K562 (cell line): ENCODE measurements around the gene VPS13D. TPM values are rescaled to one million over a fixed set of nuclear protein-coding genes. Genes with fewer than 3 reads are reported as not detected.

Experiments used
- ATAC-seq: fragments of 200-7000 bp; cut with Tn5 transposase; 3 replicates; pipeline ENCODE4 v1.9.1; 2020; ENCODE audit warnings: moderate library complexity
- BruUV-seq: library from RNA; stranded (reverse); fragments of 400-500 nt; replicated peaks from 2 replicates; lab custom pipeline; 2021; lab: Mats Ljungman, UMichigan
- CTCF ChIA-PET: fragments of 300-600 bp; formaldehyde crosslinking; extraction: SDS; loops from one replicate; lab custom pipeline; 2021; ENCODE audit warnings: low intra/inter-chr PET ratio; lab: Yijun Ruan, JAX
- POLR2A ChIA-PET: fragments of 300-600, 350-650 bp; sonication (Branson Sonifier 250); formaldehyde crosslinking; extraction: SDS; loops from one replicate; lab custom pipeline; 2021; ENCODE audit warnings: antibody characterized with exemption, inconsistent platforms; lab: Yijun Ruan, JAX
- DNase-seq, 4 experiments: peaks; one replicate each; pipeline versions ENCODE4 v3.0.0 to v3.0.0-alpha.2; 2011 to 2018; ENCODE audit warnings: low spot score in 3 of 4, mixed read lengths in 3 of 4; ENCODE audit errors: extremely low read depth in 1 of 4
- FAIRE-seq: peaks from 2 replicates; lab custom pipeline; 2011; peaks lifted over from hg19 to GRCh38; lab: Jason Lieb, UNC
- H2AFZ ChIP-seq: 2 replicates; pipeline ENCODE4 v1.6.0; 2011; ENCODE audit warnings: low read depth, low read length, control low read depth, inconsistent platforms
- H3K27ac ChIP-seq: fragments of 200-600 bp; 3 replicates; pipeline ENCODE4 v1.8.0; 2011; ENCODE audit warnings: low read depth, mild to moderate bottlenecking, control low read depth, inconsistent platforms, low read length, moderate library complexity, mixed read lengths; ENCODE audit errors: extremely low read depth
- H3K27me3 ChIP-seq, 2 experiments: fragments of 300-600 bp in 1 of 2; 2 replicates in 1 of 2; 3 replicates in 1 of 2; pipeline versions ENCODE4 v1.6.0 to v1.8.0; 2011; ENCODE audit warnings: inconsistent platforms in 2 of 2, low read length in 2 of 2, mild to moderate bottlenecking in 1 of 2, mixed read lengths in 1 of 2, moderate library complexity in 1 of 2; ENCODE audit not compliant: control insufficient read depth in 2 of 2, insufficient read depth in 2 of 2
- H3K36me3 ChIP-seq: fragments of 300-600 bp; 3 replicates; pipeline ENCODE4 v1.8.0; 2011; ENCODE audit warnings: mild to moderate bottlenecking, low read length, inconsistent platforms; ENCODE audit not compliant: control insufficient read depth, insufficient read depth
- H3K4me1 ChIP-seq, 2 experiments: fragments of 200-600 bp in 1 of 2; replicated peaks in 1 of 2; 2 replicates in 1 of 2; 3 replicates in 1 of 2; pipeline versions ENCODE4 v1.5.1 to v1.8.0; 2011; ENCODE audit warnings: inconsistent platforms in 2 of 2, low read length in 2 of 2, mild to moderate bottlenecking in 1 of 2, mixed read lengths in 1 of 2, moderate library complexity in 1 of 2; ENCODE audit not compliant: control insufficient read depth in 2 of 2, insufficient read depth in 2 of 2
- H3K4me2 ChIP-seq: 2 replicates; pipeline ENCODE4 v1.6.1; 2011; ENCODE audit warnings: low read length, control low read depth, inconsistent platforms, mixed read lengths; ENCODE audit not compliant: insufficient read depth
- H3K4me3 ChIP-seq: fragments of 200-600 bp; sonication (generic), shearing (Covaris generic); 2 replicates; pipeline ENCODE4 v1.5.1; 2016; ENCODE audit warnings: control low read depth, inconsistent platforms
- H3K79me2 ChIP-seq: fragments of 200-600 bp; 3 replicates; pipeline ENCODE4 v1.8.0; 2011; ENCODE audit warnings: low read length, inconsistent platforms; ENCODE audit not compliant: control insufficient read depth, insufficient read depth
- H3K9ac ChIP-seq, 2 experiments: 2 replicates each; pipeline versions ENCODE4 v1.6.0 to v1.6.1; 2011; ENCODE audit warnings: low read depth in 2 of 2, low read length in 2 of 2, control low read depth in 1 of 2, inconsistent platforms in 1 of 2, mild to moderate bottlenecking in 1 of 2, mixed read lengths in 1 of 2; ENCODE audit not compliant: insufficient read depth in 1 of 2
- H3K9me1 ChIP-seq: one replicate; pipeline ENCODE4 v1.6.0; 2011; ENCODE audit warnings: inconsistent platforms, mild to moderate bottlenecking, low read length, moderate library complexity; ENCODE audit not compliant: control insufficient read depth, insufficient read depth
- H3K9me3 ChIP-seq: replicated peaks from 2 replicates; pipeline ENCODE4 v1.5.1; 2011; ENCODE audit warnings: low read depth, low read length, inconsistent platforms; ENCODE audit not compliant: control insufficient read depth, insufficient read depth
- H4K20me1 ChIP-seq: replicated peaks from 2 replicates; pipeline ENCODE4 v1.6.1; 2011; ENCODE audit warnings: low read length, inconsistent platforms, mixed read lengths; ENCODE audit not compliant: control insufficient read depth, insufficient read depth
- MEIS2 ChIP-seq: fragments of 450-650 bp; IDR thresholded peaks from 2 replicates; pipeline ENCODE4 v1.6.1; 2014; ENCODE audit warnings: mild to moderate bottlenecking; ENCODE audit not compliant: partially characterized antibody
- NCOA2 ChIP-seq, 2 experiments: fragments of 450-650 bp; IDR thresholded peaks; 2 replicates each; pipeline ENCODE4 v1.6.1; 2018; ENCODE audit warnings: mild to moderate bottlenecking in 2 of 2, moderate library complexity in 1 of 2; ENCODE audit not compliant: partially characterized antibody in 2 of 2
- NFATC3 ChIP-seq: fragments of 450-650 bp; IDR thresholded peaks from 2 replicates; pipeline ENCODE4 v1.6.1; 2017; ENCODE audit warnings: mild to moderate bottlenecking
- PBX2 ChIP-seq, 2 experiments: IDR thresholded peaks in 1 of 2; conservative IDR thresholded peaks in 1 of 2; 2 replicates each; pipeline ENCODE4 v1.6.1; 2016; ENCODE audit warnings: low read depth in 2 of 2, mild to moderate bottlenecking in 1 of 2, missing compliant biosample characterization in 1 of 2, missing genetic modification characterization in 1 of 2, moderate library complexity in 1 of 2
- PCBP1 ChIP-seq: fragments of 200-400 bp; formaldehyde crosslinking; IDR thresholded peaks from 2 replicates; pipeline ENCODE4 v1.6.1; 2018; ENCODE audit warnings: mild to moderate bottlenecking, low read depth, low read length; ENCODE audit not compliant: poor library complexity, severe bottlenecking
- PYGO2 ChIP-seq: fragments of 450-650 bp; IDR thresholded peaks from 2 replicates; pipeline ENCODE4 v1.6.1; 2016; ENCODE audit warnings: mild to moderate bottlenecking, missing genetic modification characterization, moderate library complexity, missing compliant biosample characterization
- RFX1 ChIP-seq: fragments of 450-650 bp; IDR thresholded peaks from 2 replicates; pipeline ENCODE4 v1.6.1; 2016; ENCODE audit warnings: mild to moderate bottlenecking, moderate library complexity
- TCF7 ChIP-seq: sonication (generic); IDR thresholded peaks from 2 replicates; pipeline ENCODE4 v1.6.1; 2016; ENCODE audit warnings: antibody characterized with exemption, borderline replicate concordance
- ZNF124 ChIP-seq: sonication (generic); formaldehyde crosslinking; IDR thresholded peaks from 2 replicates; pipeline ENCODE4 v1.8.1; 2022; ENCODE audit warnings: missing genetic modification reagents
- WGBS: fragments of 100-300 bp; shearing (Covaris generic); methylation state at CpG from one replicate; pipeline ENCODE4 v1.1.6; 2016; ENCODE audit warnings: low coverage, mixed read lengths; ENCODE audit not compliant: insufficient coverage; ENCODE audit errors: missing lambda C conversion rate; 5-methylcytosine and 5-hydroxymethylcytosine counted together
- in situ Hi-C: fragments of 300-500 bp; cut with MboI; formaldehyde crosslinking; loops from 4 replicates; pipeline ENCODE4 v1.15.0; 2018; ENCODE audit warnings: inconsistent platforms, mixed read lengths
- intact Hi-C: fragments of 100-400 bp; cut with micrococcal nuclease; formaldehyde crosslinking; loops from 2 replicates; pipeline ENCODE4 v1.14.2; 2022
- polyA plus RNA-seq, 8 experiments: library from polyadenylated mRNA; depleted of rRNA in 4 of 8; stranded (reverse) in 5 of 8; unstranded in 3 of 8; fragments of >200 nt; fragmentation: Nextera tagmentation in 2 of 8; fragmentation: Illumina TruSeq in 1 of 8; extraction: Ambion mirVana in 2 of 8; extraction: Trizol in 1 of 8; gene quantifications; 2 replicates each; pipeline versions ENCODE4 v1.2.1 to v1.2.3, GENCODE V29; 2011 to 2014; ENCODE audit warnings: inconsistent platforms in 1 of 8, missing spikeins in 1 of 8
- total RNA-seq, 7 experiments: library from RNA; depleted of rRNA in 6 of 7; stranded (reverse); fragments of >200 nt in 6 of 7; fragmentation: Illumina TruSeq in 2 of 7; extraction: Trizol in 2 of 7; gene quantifications; 2 replicates each; pipeline versions ENCODE4 v1.2.1 to v1.2.3, GENCODE V29; 2011 to 2021; ENCODE audit warnings: low replicate concordance in 1 of 7
- TF ChIP-seq, protein P1 (sequence below): fragments of 250-450 bp; sonication (Bioruptor Pico); IDR thresholded peaks from 2 replicates; pipeline ENCODE4 v1.5.0; 2022; ENCODE audit warnings: mild to moderate bottlenecking

The VPS13D gene
- total and polyA plus RNA-seq, 9 of the 15 experiments (the other 6 are each of a cell fraction or from before 2014, with no cell fraction given): 6.1 to 51.5 (median 38.5) TPM

DNA sequence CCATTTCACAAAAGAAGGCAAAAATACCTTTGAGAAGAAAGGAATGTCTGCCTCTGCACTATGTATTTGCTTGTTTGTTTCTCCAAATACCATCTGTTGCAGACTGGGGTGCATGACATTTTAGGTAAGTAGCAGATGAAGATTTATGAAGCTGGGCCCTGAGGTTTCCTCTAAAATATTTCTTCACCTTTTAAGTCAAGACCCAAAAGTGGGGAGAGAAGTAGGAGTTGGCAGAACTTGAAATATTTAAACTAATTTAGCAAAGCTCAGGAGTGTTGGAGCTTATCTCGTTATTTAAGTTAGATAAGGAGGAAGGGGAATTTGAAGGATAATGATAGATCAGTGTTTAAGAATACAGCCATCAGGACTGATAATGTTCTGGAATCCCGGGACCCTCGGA is 235.3 kb downstream of the VPS13D start:
- POLR2A ChIA-PET: interaction anchor here (1.0 to 1.5 kb wide), 3 partner anchors 8 to 27 kb away, joined by 3 to 7 read pairs (median 5); no protein-coding TSS in a partner anchor
- intact Hi-C loops (no loop called here), in situ Hi-C loops (no loop called here)
- Histone ChIP-seq H2AFZ (no peak overlapping the region), H3K27ac (peak overlapping the region; percentile 50), H3K27me3 (no peaks in the 10 kb centered on the region), H4K20me1 (no peaks in the 10 kb centered on the region), H3K36me3 (peaks cover 52% of the 10 kb centered on the region), H3K4me2 (no peak overlapping the region), H3K9me1 (no peaks in the 10 kb centered on the region), H3K4me1 (peaks cover 45 to 86% of the 10 kb centered on the region in 2 experiments), H3K79me2 (no peaks in the 10 kb centered on the region), H3K4me3 (no peak overlapping the region), H3K9ac (peak overlapping the region; percentile 50 to 67; a peak in 2 of 4 replicates), H3K9me3 (no peaks in the 10 kb centered on the region)
- FAIRE-seq (no peak), DNase-seq (no peak), ATAC-seq (no peak)
- CTCF ChIA-PET: no interaction called here
- BruUV-seq: no TSS peak
- 49% methylated on average over 3 of the region's 3 CpGs for WGBS
- TF ChIP-seq MEIS2: no peak
- 0 out of 2 replicates have a peak, but pooled peaks have one; percentile 46 for TF ChIP-seq NFATC3
- TF ChIP-seq ZNF124 (CRISPR knock-in tag): no peak
- no peak for TF ChIP-seq NCOA2 (IDR thresholded peaks at IDR 0.05; ENCODE audit: partially characterized antibody in 2 of 2)

DNA sequence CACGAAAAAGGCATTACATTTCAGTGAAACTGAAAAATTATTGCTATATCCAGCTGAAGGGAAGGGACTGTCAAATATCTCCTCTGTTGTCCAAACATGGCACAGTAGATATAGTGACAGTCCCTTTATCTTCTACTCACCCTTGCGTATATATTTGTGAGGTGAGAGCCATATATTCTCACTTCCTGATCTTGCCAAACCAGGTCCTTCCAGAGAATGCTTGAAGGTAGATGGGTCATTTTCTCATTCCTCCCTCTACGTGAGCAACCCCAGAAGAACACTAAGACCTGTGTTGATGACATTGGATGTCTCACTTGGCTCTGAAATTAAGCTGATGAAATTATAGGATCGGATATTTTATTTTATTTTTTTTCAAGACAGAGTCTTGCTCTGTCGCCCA is 237.0 kb downstream of the VPS13D start:
- no TSS peak for BruUV-seq
- H3K9ac ChIP-seq: peak overlapping the region; percentile 3 to 8; a peak in 2 of 4 replicates
- peaks cover 38% of the 10 kb centered on the region for H3K36me3 ChIP-seq
- H3K9me3 ChIP-seq: no peaks in the 10 kb centered on the region
- in situ Hi-C loops (no loop called here), intact Hi-C loops (no loop called here)
- ATAC-seq (no peak), DNase-seq (no peak), FAIRE-seq (no peak)
- no peak overlapping the region; the same call in 1 of the 2 replicates for H3K4me2 ChIP-seq
- no peak overlapping the region for H3K4me3 ChIP-seq
- ChIA-PET CTCF (no interaction called here), POLR2A (interaction anchor here (1.0 to 3.4 kb wide), 3 partner anchors 9 to 20 kb away, joined by 4 to 15 read pairs (median 9); no protein-coding TSS in a partner anchor)
- H3K27ac ChIP-seq: peak overlapping the region; percentile 42; the same call in 2 of the 3 replicates
- no peaks in the 10 kb centered on the region for H3K79me2 ChIP-seq
- peaks cover 44 to 78% of the 10 kb centered on the region in 2 experiments for H3K4me1 ChIP-seq
- H3K27me3 ChIP-seq: no peaks in the 10 kb centered on the region
- no peak overlapping the region for H2AFZ ChIP-seq
- no peaks in the 10 kb centered on the region for H3K9me1 ChIP-seq
- H4K20me1 ChIP-seq: no peaks in the 10 kb centered on the region
- 60% methylated on average over 5 of the region's 5 CpGs for WGBS
- no peak for TF ChIP-seq PBX2 (CRISPR knock-in tag; IDR thresholded peaks at IDR 0.05; ENCODE audit: low read depth)
- TF ChIP-seq PBX2 (tag; conservative IDR thresholded peaks at IDR 0.05; ENCODE audit: low read depth): no peak
- no peak for TF ChIP-seq PCBP1
- TF ChIP-seq RFX1: no peak
- TF ChIP-seq TCF7: no peak
- no peak for TF ChIP-seq PYGO2 (tag)
- TF ChIP-seq, protein P1, sequence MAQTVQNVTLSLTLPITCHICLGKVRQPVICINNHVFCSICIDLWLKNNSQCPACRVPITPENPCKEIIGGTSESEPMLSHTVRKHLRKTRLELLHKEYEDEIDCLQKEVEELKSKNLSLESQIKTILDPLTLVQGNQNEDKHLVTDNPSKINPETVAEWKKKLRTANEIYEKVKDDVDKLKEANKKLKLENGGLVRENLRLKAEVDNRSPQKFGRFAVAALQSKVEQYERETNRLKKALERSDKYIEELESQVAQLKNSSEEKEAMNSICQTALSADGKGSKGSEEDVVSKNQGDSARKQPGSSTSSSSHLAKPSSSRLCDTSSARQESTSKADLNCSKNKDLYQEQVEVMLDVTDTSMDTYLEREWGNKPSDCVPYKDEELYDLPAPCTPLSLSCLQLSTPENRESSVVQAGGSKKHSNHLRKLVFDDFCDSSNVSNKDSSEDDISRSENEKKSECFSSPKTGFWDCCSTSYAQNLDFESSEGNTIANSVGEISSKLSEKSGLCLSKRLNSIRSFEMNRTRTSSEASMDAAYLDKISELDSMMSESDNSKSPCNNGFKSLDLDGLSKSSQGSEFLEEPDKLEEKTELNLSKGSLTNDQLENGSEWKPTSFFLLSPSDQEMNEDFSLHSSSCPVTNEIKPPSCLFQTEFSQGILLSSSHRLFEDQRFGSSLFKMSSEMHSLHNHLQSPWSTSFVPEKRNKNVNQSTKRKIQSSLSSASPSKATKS (CRISPR knock-in tag): no peak
